ENCODE measurements around the gene CYGB. TPM values are rescaled to one million over a fixed set of nuclear protein-coding genes. Genes with fewer than 3 reads are reported as not detected.
"Not testable (repeated sequence)": the region's sequence is repeated elsewhere in the genome, so short reads cannot be mapped to it uniquely, and the experiment has no call there.

Gene CYGB
- total RNA-seq, 1 donor from 2014 or later, result 24.6 TPM

DNA sequence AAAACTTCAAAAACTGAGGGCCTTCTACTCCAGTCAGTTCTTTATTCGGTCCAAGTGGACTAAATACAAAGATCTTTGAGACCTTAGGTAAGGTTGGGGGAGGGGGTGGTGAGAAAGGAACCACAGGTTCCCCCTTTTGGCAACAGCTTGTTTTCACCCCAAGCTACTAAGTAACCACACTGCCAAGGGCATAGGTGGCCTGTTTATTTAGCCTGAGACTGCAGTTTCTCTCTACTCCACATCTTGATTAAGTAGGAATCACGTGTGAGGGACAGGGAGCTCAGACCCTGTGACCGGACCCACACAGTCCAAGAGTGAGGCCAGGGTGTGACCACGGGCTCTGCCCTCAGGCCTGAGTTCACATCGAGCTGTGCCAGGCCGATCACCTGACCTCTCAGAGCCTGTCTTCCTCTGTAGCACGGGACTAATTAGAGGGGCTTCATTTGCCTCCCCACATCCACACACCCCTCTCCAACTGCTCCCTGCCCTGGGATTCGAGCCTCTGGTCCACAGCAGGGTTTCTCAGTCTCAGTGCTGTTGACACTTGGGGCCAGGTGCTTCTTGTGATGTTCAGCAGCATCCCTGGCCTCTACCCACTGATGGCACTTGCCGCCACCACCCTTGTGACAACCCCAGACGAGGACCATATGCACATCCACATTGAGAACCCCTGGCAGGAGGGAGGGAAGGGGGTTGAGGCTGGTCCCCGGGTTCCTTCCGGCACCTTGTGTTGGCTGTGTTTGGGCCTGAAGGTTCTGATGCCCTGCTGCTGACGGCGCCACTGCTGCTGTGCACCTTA, 30.3 kb upstream of the CYGB start:
- DNase-seq (ENCODE audit: low spot score), result no peak

DNA sequence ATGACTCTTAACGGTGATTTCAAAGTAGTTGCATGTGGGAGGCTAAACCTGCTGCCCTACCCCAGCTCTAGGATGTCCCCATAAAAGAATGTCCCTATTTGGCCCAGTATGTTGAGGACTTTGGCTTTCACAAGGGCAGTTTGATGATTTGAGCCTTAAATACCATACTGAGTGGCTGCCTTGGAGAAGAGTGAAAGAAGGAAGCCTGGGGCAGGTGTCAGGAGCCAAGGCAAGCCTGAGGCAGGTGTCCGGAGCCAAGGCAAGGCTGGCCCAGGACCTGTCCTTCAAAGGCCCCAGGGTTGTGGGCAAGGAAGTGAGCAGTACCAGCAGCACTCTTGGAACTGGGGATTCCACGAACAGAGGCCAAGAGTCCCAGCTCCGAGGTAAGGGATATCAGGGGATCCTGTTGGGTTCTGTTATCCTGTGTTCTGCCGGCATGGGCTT, 29.5 kb upstream of the CYGB start:
- no peak for DNase-seq (ENCODE audit: low spot score)

DNA sequence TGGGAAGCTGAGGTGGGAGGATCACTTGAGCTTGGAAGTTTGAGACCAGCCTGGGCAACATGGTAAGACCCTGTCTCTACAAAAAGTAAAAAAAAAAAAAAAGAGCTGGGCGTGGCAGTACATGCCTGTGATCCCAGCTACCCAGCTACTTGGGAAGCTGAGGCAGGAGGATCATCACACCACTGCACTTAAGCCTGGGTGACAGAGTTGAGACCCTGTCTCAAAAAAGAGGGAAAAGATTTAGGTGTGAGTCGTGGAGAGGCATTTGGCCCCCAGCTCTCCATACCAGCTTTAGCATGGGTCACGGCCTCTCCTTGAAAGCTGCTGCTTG, 29.1 kb upstream of the CYGB start:
- DNase-seq (ENCODE audit: low spot score), result no peak

DNA sequence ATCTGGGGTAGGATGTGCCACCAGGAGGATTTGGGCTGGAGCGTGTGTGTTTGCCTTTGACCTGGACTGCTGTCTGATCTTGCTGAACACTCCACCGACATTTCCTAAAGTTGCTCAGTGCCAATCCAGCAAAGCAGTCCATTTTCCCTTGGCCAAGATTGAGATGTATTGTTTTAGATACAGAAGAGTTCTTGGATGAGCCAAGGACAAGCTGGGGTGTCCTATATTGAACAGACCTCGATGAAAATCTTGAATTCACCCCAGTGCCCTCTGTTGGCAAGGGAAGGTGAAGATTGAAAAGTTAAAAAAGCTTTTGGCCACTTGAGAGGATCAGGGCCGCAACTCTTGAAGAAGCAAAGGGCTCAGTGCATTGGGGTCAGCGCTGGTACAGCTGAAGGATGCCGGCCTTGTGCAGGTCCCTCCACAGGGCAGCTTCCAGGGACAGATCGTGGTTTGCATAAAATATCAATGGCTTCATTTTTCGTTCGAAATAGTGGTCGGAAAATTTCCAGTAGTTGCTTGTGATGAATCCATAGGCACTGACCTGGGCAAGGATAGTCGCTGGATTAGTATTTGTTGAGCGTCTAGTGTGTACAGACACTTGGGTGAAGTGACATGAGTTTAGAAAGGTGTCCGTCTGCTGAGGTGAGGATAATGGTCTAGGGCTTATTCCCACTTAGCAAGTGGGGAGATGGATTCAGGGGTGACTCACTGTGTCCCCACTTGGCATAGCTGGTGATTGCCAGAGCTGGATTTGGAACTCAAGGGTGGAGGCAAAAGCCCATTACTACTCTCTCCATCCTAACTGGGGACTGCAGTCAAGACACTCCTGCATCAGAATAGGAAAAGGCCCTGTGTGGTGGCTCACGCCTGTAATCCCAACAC, 28.5 kb upstream of the CYGB start:
- no peak for DNase-seq (ENCODE audit: low spot score)

DNA sequence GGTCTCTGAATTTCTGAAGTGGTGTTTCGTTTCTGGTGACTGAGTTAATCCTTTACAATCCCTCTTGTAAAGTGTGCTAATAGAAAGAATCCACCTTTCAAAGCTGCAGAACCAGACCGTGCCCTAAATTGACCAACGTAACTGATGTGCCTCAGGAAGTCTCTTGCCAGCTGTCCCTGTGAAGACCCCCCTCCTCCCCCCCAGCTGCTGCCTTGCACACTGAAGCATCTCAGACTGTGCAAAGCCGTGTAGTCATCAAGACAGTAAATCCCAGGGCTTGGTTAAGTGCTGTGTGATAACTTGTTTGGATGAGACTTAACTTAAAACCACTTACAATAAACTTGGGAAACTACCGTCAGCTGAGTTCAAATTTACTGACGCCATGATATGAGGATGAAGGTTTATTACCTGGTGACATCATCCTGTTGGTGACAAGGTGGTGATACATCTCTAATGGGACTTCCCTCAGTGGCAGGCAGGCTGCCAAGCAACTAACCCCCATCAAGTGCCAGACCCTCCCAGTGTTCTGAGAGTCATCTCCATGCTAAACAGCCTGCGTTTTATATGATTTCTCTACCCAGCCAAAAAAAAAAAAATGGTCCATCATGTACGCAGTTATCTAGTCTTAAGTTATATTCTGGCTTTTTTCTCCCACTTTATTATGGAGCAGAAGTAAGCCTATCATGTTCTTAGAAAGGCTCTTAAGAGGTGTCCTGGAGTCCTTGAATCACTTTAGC, 27.6 kb upstream of the CYGB start:
- DNase-seq (ENCODE audit: low spot score), result not testable (repeated sequence)

DNA sequence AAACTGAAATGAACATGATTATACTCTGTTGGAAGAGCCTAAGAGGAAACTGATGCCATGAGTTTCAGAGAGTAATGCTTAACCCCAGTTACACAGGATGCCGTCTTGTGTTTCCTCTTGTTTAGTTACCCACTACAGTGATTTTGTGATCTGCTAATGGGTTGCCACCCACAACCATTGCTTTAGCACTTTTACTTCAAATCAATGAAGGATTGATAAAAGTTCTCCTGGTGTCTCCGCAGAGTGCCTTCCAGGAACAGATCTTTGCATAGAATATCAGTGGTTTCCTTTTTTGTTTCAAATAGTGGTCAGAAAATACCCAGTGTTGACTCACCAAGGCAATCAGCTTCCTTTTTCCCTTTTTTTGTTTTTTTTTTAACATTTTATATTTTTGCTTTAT, 25.9 kb upstream of the CYGB start:
- DNase-seq (ENCODE audit: low spot score), result not testable (repeated sequence)

DNA sequence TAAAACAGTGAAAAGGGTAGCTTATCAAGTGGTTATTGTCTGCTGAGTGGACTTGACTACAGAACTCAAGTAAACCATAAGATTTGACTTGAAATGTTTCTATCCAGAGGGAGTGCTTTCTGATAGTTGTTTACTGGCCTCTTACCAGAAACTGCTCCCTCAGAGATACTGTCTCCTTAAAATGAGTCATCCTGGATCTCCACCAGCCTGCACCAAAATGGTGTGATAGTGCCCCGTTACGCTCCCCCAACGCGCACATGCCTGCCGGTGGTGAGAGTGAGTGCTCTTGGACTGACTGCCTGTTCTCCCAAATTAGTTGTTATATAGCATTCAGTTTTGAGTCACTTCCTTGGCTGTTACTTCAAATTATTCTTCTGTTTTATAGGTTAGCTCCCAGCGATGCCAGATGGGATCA, 25.2 kb upstream of the CYGB start:
- no peak for DNase-seq (ENCODE audit: low spot score)

DNA sequence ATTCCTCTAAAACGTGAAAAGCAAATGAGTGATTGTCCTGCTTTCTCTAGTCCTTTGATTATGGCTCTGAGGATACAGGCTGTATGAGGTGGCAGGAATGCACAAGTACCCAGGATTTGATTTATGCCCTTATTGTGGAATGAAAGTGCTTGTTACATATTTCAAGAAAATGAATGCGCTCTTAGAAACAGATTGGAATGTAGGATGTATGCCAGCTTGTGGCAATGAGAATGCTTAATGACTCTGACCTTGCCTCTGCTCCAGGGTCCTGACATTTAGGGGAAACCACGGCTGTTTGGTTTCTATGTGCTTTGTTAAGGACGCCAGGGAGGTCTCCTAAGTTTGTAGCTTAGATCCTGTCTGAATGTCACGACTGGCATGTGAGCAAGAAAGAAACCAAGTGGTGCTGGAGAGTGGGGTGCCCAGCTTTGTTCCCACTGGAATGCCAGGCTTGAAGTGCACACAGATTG, 24.3 kb upstream of the CYGB start:
- no peak for DNase-seq (ENCODE audit: low spot score)

DNA sequence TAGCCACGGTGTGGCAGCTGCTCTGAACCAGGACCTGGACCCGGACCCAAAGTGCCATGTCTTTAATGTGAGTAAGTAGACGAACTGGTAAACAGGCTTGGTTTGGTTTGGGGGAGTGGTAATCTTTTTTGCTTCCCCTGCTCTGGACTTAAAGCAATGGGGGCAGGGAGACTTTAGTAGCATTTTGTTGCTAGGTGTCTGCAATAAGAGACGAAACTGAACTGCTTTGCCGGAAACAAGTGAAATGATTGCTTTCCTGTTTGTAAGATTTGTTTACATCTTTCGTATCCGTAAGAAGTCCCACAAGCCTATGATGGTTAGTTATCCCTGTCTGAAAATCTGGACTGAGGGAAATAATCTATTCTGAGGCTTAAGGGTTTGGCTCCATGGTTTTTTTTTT, 23.8 kb upstream of the CYGB start:
- DNase-seq (ENCODE audit: low spot score), result no peak

DNA sequence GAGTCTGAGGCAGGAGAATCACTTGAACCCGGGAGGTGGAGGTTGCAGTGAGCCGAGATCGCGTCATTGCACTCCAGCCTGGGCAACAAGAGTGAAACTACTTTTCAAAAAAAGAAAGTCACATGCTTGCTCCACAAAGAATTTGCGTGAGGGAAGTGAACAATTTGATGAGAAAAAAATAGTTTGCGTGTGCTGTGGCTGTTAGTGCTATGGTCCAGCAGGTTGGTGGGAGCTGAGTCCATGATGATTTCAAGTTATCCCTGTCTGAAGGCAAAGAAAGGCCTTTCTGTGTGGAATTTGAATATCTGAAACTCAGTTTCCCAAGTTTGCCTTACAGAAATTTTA, 23.3 kb upstream of the CYGB start:
- no peak for DNase-seq (ENCODE audit: low spot score)

DNA sequence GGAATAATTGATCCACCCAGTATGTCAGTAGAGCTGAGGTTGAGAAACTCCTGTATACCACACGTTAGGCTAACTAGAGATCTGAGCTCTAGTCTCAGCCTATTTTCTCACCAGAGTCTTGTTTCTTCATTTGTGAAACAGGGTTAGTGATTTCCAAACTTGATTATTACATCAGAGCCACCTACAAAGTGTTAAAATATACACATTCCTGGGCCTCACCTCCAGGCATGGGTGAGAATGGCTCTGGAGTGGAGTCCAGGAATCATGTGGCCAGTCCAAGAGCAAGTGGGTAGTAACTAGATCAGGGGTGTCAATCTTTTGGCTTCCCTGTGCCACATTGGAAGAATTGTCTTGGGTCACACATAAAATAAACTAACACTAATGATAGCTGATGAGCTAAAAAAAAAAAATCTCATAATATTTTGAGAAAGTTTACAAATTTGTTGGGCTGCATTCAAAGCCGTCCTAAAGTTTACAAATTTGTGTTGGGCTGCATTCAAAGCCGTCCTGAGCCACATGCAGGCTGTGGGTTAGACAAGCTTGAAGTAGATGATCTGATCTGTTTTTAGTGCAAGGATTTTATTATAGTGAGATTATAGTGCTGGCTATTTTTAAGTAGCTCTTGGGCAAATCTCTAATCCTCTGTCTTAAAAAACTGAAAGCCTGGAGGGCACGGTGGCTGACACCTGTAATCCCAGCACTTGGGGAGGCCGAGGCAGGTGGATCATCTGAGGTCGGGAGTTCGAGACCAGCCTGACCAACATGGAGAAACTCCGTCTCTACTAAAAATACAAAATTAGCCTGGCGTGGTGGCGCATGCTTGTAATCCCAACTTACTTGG, 22.7 kb upstream of the CYGB start:
- no peak for DNase-seq (ENCODE audit: low spot score)

DNA sequence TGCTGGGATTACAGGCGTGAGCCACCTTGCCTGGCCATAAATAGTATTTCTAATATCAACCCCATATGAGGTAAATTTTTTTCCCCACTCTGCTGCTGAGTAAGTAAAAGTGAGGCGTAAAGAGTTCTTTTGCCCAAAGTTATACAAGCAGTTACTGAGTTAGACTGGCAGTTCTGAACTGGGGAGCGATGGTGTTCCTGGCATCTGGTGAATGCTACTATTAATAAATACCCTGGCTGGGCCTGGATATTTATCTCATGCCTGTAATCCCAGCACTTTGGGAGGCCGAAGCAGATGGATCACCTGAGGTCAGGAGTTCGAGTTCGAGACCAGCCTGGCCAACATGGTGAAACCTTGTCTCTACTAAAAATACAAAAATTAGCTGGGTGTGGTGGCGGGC, 22.0 kb upstream of the CYGB start:
- not testable (repeated sequence) for DNase-seq (ENCODE audit: low spot score)

DNA sequence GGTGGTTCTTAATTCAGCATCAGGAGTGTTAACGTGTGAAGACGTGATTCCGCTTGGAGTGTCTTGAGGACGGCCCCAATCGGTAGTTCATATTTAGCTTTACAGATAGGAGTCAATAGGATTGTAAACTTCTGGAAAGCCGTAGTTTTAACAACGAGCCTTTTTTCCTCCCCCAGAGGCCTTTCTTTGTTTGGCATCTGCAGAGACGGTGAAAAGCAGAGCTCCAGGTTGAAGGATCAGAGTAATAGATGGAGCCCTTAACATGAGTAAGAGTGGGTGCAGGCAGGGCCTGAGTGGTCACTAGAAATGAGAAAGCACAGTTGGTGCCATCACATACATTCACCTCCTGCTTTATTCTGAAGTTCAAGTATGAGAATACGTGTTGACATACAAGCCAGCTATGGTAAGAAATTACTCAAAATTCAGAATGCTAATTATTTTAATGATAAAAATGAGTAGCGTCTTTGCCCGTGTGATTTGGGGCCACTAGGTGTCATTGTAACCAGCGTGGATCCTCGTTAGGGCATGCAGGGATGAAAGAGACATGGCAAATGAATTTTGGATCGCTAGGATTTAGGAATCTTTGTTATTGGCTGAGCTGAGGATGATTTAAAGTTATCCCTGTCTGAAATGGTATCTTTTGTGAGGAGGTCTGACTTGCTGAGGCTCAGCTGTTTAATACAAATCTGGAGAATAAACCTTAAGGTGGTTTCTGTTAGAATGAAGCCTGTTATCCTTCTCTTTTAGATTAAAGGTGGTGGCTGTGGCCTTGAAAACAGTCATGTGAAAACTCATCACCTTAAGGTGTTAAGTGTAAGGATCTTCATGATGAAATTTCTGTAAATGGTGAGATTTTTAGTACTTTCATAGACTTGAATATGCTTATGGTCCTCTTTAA, 20.9 kb upstream of the CYGB start:
- no peak for DNase-seq (ENCODE audit: low spot score)

DNA sequence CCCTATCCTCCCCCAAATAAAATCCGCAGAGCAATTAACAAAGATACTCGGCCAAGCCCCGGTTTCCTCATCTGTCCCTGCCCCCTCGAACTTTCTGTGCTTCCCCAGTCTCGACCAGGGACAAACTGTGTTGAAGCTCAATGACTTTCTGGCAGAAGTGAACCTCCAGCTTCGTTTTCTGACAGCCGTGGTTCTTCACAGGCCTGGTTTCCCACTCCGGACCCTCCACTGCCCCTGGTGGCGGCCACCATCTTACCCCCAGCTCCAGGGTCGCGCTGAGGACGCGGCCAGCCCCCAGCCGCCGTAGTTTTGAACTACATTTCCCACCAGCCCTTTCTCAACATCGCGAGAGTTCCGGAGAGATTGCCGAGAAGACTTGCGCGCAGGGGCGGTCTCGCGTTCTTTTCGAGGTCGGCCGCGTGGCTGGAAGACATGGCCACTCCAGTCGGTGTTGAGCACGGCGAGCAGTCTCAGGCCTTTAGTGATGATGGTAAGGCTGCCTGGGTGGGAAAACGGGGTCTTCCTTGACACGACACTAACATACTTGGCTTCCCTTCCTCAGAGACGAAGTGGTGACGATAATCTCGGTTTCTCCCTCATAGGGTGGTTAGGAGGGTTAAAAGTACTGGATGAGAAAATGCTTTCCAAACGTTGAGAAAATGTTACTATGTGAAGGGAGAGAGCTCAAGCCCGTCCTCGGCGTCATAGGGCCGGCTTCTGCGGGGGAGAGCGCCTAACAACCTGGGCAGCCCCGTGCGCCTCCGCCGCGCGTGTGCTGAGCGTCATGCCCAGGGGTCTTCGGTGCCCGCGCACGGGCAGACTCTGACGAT, 20.1 kb upstream of the CYGB start:
- DNase-seq (ENCODE audit: low spot score), result peak; percentile 96

DNA sequence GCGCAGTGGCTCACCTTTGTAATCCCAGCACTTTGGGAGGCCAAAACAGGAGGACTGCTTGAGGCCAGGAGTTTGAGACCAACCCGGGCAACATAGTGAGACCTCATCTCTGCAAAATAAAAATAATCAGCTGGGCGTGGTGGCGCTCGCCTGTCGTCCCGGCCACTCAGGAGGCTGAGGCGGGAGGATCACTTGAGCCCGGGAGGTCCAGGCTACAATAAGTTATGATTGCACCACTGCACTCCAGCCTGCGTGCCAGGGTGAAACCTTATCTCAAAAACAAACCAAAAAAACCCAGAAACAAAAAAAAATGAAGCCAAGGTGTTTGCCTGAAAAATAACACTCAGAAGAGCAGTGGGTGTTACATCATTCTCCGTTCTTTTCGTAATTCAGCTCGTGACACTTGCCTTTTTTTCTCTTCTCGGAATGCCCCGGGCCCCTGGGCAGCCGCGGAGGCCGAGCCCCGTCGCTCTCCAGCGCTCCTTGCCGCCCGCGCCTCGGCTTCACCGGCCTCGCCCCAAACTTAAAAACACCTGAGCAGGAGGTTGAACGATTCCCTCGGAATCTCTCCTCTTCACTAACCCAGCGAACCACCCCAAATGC, 19.4 kb upstream of the CYGB start:
- no peak for DNase-seq (ENCODE audit: low spot score)

DNA sequence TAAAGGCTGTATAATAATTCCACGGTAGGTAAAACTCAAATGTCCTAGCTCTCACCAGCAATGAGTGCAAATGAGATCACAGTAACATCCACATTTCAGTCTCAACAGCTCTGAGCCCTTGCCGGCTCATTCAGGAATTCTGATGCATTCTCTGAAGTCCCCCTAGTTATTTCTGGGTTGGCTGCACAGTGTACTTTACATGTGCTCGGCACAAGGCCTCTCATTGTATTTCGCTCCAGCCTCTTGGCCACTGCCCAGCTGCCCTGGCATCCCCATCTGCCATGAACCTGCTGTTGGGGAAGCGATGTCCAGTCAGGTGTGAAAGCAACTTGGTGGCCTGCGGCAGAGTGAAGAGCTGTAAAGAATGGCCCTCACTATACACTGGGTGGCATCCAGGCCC, 16.6 kb upstream of the CYGB start:
- no peak for DNase-seq (ENCODE audit: low spot score)

DNA sequence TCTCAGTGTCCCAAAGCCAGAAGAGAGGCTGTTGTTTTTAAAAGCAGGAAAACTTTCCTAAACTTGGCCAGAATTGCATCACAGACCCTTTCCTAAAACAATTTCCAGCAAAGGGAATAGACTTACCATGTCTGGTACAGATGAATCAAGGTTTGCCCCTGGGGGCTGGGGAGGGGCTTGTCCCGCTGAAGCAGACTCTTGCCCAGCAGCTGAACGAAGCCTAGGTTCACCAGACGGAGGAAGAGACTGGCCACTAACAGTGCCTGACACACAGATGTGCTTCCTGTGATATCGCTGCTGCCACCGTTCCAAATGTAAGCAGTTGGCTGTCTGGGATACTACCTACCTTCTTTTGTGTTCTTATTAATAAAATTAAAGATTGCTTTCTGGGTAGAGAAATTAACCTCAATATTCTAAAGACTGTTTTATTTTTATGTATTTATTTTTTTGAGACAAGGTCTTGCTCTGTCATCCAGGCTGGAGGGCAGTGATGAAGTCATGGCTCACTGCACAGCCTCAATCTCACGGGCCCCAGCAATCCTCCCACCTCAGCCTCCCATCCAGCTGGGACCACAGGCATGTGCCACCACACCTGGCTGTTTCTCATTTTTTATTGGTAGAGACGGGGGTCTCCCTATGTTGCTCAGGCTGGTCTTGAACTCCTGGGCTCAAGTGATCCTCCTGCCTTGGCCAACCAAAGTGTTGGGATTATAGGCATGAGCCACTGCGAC, 15.8 kb upstream of the CYGB start:
- DNase-seq (ENCODE audit: low spot score), result no peak

DNA sequence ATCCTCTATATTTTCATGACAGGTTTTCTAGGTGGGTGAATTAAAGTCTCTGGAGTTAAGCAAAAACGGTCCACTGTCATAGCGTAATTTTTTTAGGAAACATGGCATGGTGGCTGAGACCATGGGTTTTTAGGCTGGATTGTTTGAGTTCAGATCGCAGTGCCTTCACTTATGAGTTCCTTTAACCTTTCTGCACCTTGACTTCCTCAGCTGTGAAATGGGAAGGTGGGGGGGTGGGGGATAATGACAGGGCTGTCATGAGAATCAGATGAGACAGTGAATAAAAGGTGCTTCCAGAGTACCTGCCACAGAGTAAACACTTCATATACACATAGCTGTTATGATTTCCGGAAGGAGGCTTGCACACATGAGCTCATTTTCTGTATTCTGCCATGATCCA, 14.2 kb upstream of the CYGB start:
- no peak for DNase-seq (ENCODE audit: low spot score)

Measured in ureter (tissue), 1 donor.